NCI-H2227 (cell line): ENCODE measurements around the gene PSMF1.
A peak's percentile ranks its signal among the peaks of the same experiment; 100 is the strongest.

Source experiments
- DNase-seq: peaks from one replicate; lab custom pipeline; 2025; ENCODE audit not compliant: unreplicated experiment; lab: John Stamatoyannopoulos, UW

Gene PSMF1

GRCh38 chr20:1187605-1188171 is 69.3 kb downstream of the PSMF1 start:
- peak; percentile 13 for DNase-seq

GRCh38 chr20:1188347-1188746 is 69.9 kb downstream of the PSMF1 start:
- DNase-seq, result no peak

- DNase-seq, result no peak
Measured at GRCh38 chr20:1189827-1190226, 71.4 kb downstream of the PSMF1 start.

GRCh38 chr20:1190847-1191246 is 72.4 kb downstream of the PSMF1 start:
- no peak for DNase-seq

- no peak for DNase-seq
Measured at GRCh38 chr20:1191299-1191698, 72.9 kb downstream of the PSMF1 start.

GRCh38 chr20:1195226-1195625 is 76.8 kb downstream of the PSMF1 start:
- DNase-seq, result no peak

- no peak for DNase-seq
Measured at GRCh38 chr20:1196634-1197033, 78.2 kb downstream of the PSMF1 start.

GRCh38 chr20:1197801-1198200 is 79.4 kb downstream of the PSMF1 start:
- no peak for DNase-seq

- no peak for DNase-seq
Measured at GRCh38 chr20:1198751-1199150, 80.3 kb downstream of the PSMF1 start.

GRCh38 chr20:1199212-1199873 is 80.9 kb downstream of the PSMF1 start:
- no peak for DNase-seq

GRCh38 chr20:1199964-1200363 is 81.6 kb downstream of the PSMF1 start:
- no peak for DNase-seq

- no peak for DNase-seq
Measured at GRCh38 chr20:1202762-1203504, 84.5 kb downstream of the PSMF1 start, which contains the start of gene C20orf202. Gene C20orf202, plus strand, starts transcription at chr20:1203454. Its CDS starts 132 bp downstream, at chr20:1203586.

- DNase-seq, result no peak
Measured at GRCh38 chr20:1203630-1204029, 85.2 kb downstream of the PSMF1 start.

GRCh38 chr20:1204113-1204512 is 85.7 kb downstream of the PSMF1 start:
- DNase-seq, result no peak

- no peak for DNase-seq
Measured at GRCh38 chr20:1204576-1204975, 86.2 kb downstream of the PSMF1 start.

- DNase-seq, result no peak
Measured at GRCh38 chr20:1205802-1206201, 87.4 kb downstream of the PSMF1 start.

- DNase-seq, result no peak
Measured at GRCh38 chr20:1206366-1207148, 88.2 kb downstream of the PSMF1 start.

GRCh38 chr20:1207293-1207878 is 89.0 kb downstream of the PSMF1 start:
- no peak for DNase-seq

GRCh38 chr20:1209447-1210387 is 91.3 kb downstream of the PSMF1 start:
- no peak for DNase-seq

- no peak for DNase-seq
Measured at GRCh38 chr20:1210501-1210900, 92.1 kb downstream of the PSMF1 start.
